MG63 (cell line): Measurements from ENCODE around the gene NDST4. TPM values are rescaled to one million over a fixed set of nuclear protein-coding genes. Genes with fewer than 3 reads are reported as not detected.
A peak's percentile ranks its signal among the peaks of the same experiment; 100 is the strongest.

Source experiments
- DNase-seq: peaks from one replicate; pipeline ENCODE4 v3.0.0-alpha.2; 2020
- H3K27me3 ChIP-seq: fragments of 250-450 bp; sonication (Bioruptor Pico); 2 replicates; pipeline ENCODE4 v1.5.1; 2020; ENCODE audit warnings: mild to moderate bottlenecking, moderate library complexity
- H3K36me3 ChIP-seq: fragments of 250-450 bp; sonication (Bioruptor Pico); 2 replicates; pipeline ENCODE4 v1.5.1; 2020; ENCODE audit warnings: mild to moderate bottlenecking, moderate library complexity
- H3K4me3 ChIP-seq: fragments of 250-450 bp; sonication (Bioruptor Pico); 2 replicates; pipeline ENCODE4 v1.5.1; 2020; ENCODE audit warnings: mild to moderate bottlenecking, moderate library complexity
- H3K9me3 ChIP-seq: fragments of 250-450 bp; sonication (Bioruptor Pico); 2 replicates; pipeline ENCODE4 v1.5.1; 2020; ENCODE audit warnings: mild to moderate bottlenecking, moderate library complexity
- total RNA-seq: library from RNA; depleted of rRNA; stranded (reverse); fragments of >200 nt; shearing (Covaris generic); gene quantifications from 2 replicates; pipeline ENCODE4 v1.2.3, GENCODE V29; 2014; ENCODE audit warnings: low replicate concordance

Gene NDST4
- total RNA-seq, 1 experiment from 2014 or later: not detected

- no peaks in the 10 kb centered on the region for H3K27me3 ChIP-seq
- no peaks in the 10 kb centered on the region for H3K9me3 ChIP-seq
- DNase-seq: no peak
- no peak overlapping the region for H3K4me3 ChIP-seq
- H3K36me3 ChIP-seq: no peaks in the 10 kb centered on the region
These were observed 330.8 kb downstream of the NDST4 start for GRCh38 chr4:114782415-114783214.

DNA sequence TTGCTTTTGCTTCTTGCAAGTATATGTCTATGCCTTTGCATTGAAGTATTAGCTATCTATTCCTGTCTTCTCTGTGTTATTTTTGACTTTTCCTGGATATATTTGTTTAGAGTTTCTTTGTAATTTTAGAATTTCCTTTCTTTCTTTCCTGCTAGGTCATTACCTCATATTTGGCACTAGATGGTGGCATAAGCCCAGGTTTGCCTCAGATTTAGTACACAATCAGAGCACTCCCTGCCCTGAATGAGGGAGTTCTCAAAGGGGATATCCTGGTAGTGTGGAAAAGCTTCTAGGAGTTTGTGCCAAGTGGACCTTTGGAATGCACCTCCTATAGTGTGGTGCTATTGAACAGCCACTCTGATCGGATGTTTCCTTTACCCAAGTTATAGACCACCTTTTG lies 333.2 kb downstream of the NDST4 start:
- H3K9me3 ChIP-seq: no peaks in the 10 kb centered on the region
- DNase-seq: peak; percentile 0
- no peak overlapping the region for H3K4me3 ChIP-seq
- no peaks in the 10 kb centered on the region for H3K36me3 ChIP-seq
- no peaks in the 10 kb centered on the region for H3K27me3 ChIP-seq
